DMS114 treated with DMSO at 0.1 percent for 48 hours (cell line): ENCODE measurements around the gene ANKRD13C.

Source experiments
- DNase-seq: peaks from one replicate; lab custom pipeline; 2025; ENCODE audit not compliant: unreplicated experiment; lab: John Stamatoyannopoulos, UW

ANKRD13C gene

GRCh38 chr1:70221238-70222121 lies 133.0 kb downstream of the ANKRD13C start, which contains the start of gene SRSF11:
TSS of gene SRSF11 (plus strand) at chr1:70221380. CDS start at chr1:70221637, 257 bp downstream.
- peak; percentile 93 for DNase-seq

- DNase-seq, result no peak
Measured at GRCh38 chr1:70220517-70221237, 133.8 kb downstream of the ANKRD13C start.

DNA sequence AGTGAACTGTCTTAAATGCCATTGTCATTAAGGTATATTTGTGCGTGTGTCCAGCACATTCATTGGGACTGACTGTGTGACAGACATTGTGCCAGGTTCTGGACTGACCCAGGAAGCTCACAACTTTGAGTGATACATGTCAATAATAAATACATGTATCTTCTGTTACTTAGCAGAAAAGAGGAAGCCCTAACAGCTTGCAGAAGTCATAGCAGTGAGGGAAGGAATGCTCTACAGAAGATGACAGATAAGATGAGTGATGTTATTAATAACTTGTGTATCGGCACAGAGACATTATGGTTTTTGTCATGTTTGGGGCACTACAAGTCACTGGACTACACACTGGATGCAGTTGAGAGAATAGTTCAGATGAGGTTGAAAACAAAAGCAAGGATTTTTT lies 134.5 kb downstream of the ANKRD13C start:
- no peak for DNase-seq

DNA sequence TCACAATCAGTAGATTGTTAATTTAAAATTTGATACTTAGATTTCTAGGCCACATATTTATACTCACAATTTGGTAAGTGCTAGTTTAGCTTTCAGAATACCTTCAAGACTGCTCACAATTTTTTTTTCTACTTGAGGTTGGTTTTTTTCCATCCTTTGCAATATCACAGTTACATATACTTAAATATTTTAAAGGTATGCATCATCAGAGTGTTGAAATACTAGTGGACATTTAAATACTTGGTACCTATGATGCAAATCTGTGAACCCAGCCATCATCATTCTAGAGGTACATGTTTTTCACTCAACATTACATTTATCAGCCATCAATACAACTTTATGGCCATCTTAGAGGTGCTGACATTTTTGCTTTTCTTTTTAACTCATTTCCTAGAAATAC lies 143.0 kb downstream of the ANKRD13C start:
- DNase-seq, result no peak

- DNase-seq, result no peak
Measured at GRCh38 chr1:70210820-70211219, 143.7 kb downstream of the ANKRD13C start.
